NCI-H2196 treated with DMSO at 0.1 percent for 48 hours (cell line): Measurements from ENCODE around the gene CAV1.
"Not testable (repeated sequence)": the region's sequence is repeated elsewhere in the genome, so short reads cannot be mapped to it uniquely, and the experiment has no call there.

Source experiments
- DNase-seq: peaks from one replicate; lab custom pipeline; 2025; ENCODE audit not compliant: unreplicated experiment; lab: John Stamatoyannopoulos, UW

The CAV1 gene, protein sequence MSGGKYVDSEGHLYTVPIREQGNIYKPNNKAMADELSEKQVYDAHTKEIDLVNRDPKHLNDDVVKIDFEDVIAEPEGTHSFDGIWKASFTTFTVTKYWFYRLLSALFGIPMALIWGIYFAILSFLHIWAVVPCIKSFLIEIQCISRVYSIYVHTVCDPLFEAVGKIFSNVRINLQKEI

DNA sequence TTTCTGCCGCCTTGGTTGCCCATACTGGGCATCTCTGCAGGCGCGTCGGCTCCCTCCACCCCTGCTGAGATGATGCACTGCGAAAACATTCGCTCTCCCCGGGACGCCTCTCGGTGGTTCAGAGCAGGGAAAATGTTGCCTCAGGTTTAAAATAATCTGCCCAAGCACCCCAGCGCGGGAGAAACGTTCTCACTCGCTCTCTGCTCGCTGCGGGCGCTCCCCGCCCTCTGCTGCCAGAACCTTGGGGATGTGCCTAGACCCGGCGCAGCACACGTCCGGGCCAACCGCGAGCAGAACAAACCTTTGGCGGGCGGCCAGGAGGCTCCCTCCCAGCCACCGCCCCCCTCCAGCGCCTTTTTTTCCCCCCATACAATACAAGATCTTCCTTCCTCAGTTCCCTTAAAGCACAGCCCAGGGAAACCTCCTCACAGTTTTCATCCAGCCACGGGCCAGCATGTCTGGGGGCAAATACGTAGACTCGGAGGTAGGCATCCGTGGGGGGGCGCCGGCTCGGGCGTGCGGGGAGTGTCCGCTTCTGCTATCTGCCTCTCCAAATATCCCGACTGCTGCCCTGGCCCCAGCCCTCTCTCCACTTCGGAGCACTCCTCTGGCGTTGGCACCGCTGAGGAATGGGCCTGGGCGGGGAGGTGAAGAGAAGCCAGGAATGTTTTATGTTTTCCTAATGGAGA lies at the start of gene CAV1:
CAV1 (plus strand) TSS at position 428 of the 689 bp plus-strand sequence; CDS start at position 455, 27 bp downstream.
- no peak for DNase-seq

DNA sequence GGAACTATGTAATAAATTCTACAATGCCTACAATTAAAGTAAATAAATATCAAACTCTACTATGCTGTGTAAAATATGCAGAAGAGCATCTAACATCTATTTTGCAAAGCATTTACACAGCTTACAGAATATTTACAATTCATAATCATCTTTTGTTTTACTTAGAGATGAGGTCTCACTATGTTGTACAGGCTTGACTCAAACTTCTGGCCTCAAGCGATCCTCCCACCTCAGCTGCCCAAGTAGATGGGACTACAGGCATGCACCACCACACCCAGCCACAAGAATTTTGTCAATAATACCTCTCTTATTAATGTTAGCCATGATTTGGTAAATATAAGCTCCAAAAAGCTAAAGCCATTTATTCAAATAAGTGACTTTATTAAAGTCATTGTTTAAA lies 47.2 kb upstream of the CAV1 start:
- DNase-seq, result no peak

DNA sequence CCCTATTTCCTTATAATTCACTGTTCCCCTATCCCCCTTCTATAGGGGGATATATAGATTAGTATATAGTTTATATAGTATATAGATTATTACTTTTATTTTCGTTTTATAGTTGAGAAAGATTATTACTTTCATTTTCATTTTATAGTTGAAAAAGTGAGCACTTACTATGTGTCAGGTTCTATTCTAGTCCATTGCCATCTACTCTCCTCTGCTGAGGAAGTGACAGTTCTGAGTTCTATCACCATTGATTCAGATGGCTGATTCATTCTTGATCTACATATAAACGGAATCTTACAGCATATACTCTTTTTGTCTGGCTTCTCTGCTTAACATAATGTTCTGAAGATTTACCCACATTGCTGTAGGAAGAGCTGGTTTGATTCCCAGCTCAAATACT lies 46.0 kb upstream of the CAV1 start:
- DNase-seq, result no peak

DNA sequence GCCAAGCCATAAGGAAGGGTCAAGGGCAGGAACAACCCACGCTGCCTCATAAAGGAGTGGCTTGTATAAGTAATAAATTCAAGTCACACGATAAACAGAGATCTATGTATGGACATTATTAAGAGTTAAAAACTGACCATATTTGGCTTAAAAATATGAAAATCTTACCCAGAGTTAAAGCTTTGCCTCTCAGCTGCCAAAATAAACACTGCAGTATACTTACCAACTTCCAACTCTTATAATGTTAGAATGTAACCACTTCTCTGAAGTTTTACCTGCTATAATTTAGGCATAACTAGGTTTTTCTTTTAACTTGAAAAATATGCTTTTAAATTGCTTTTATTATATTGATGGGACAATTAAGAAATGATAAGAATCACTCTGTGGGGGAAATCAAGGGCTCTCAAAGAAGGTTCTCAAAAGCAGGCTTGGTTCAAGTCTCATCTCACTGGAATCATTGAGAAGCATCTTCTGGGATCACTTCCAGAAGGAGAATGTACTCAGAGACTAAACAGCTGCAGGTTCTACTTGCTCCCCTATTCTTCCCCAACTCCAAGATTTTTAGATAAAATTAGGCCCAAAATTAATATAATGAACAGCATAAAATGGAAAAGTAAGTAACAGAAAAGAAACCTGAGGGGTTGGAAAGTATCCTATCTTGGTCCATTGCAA lies 41.4 kb upstream of the CAV1 start:
- no peak for DNase-seq

DNA sequence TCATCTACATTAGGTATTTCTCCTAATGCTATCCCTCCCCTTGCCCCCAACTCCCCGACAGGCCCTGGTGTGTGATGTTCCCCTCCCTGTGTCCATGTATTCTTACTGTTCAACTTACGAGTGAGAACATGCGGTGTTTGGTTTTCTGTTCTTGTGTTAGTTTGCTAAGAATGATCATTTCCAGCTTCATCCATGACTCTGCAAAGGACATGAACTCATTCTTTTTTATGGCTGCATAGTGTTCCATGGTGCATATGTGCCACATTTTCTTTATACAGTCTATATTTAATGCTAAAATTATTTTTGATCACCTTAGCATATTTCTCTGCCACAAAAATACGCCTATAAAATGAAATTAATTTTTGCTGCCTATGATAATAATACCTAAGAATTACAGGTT lies 40.4 kb upstream of the CAV1 start:
- not testable (repeated sequence) for DNase-seq

DNA sequence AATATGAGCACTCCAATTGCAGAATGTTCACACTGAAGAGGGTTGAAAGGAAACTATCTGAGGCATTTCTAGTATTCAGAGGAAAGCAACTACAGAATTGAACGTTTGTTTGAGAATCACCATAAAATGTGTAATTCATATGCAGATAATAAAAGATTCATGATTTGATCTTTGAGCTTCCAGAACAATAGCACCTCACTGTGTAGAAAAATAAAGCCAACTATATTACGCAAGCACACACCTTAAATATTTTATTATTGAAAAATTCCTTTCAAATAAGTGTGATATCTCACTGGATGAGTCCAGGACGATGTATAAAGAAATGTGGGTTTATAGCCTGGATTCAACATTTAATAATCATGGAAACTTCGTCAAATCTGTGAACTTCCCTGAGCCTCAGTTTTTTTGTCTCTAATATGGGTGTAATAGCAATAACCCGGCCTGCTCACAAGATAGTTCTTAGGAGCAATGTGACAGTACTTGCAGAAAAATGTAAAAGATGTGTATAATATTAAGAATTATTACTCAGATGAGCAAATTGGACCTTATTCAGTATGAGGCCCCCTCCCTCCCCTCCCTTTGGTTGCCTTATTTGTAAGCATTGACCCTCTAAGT lies 36.8 kb upstream of the CAV1 start:
- no peak for DNase-seq

DNA sequence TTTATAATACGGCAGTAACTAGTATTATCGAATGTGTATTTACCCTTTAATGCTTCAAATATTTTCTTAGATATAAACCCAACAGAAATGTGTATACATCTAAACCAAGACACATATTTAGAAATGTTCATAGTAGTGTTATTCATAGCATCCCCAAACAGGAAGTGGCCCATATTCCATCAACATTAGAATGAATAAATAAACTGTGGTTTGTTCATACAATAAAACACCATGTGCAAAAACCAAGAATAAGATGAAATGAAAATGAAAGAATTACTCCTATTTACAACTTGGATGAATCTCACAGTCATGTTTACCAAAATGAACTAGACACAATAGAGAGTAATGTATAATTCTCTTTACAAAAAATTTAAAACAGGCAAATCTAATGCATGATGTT lies 34.5 kb upstream of the CAV1 start:
- no peak for DNase-seq

DNA sequence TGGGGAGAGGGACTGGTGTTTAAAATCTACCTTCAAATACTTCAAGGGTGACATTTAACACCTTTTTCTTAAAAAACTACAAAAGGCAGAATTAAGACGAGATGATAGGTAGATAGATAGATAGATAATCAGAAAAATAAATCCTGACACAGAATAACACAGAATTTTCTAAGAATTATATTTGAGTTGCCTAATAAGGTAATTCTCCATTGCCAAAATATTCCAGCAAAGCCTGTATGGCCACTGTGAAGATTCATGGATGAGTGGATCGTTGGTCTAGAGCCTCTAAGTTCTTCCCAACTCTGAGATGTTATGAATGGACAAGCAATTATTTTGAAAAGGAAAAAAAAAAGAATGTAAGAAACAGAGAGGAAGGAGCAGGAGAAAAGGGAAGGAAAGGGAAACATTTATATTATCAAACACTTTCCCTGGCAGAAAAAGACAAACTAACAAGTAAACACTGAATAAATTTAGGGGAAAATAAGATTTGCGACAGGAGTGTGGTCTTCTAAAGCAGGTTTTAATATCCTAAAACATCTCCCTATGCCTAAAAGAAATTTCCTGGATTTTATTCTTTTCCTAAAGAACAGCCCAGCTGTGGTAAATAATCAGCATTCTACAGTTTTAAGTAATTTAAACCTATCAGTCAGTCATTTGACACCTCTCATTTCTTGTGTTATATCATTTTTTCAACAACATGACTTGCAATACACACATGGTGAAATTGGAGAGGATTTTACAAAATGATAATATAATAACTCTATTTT lies 32.8 kb upstream of the CAV1 start:
- DNase-seq, result no peak

DNA sequence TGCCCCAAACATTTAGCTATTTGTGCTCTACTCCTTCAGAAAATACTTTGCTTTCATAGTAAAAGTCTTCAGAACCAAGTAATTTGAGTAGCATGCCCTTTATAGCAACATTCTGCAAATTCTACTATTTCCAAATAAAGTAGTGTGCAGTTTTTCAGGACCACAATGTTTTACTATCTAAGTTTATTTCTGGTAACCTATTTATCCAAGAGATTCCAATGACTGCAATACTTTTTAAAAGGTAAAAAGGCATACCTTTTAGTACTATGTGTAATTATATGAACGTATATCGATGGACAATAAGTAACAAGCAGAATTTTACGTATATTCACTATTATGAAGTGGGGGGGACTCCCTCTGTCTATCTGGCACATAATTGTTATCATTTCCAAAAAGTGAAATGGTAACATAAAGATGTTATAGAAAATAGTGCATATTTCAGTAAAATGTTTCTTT lies 32.2 kb upstream of the CAV1 start:
- DNase-seq, result no peak

DNA sequence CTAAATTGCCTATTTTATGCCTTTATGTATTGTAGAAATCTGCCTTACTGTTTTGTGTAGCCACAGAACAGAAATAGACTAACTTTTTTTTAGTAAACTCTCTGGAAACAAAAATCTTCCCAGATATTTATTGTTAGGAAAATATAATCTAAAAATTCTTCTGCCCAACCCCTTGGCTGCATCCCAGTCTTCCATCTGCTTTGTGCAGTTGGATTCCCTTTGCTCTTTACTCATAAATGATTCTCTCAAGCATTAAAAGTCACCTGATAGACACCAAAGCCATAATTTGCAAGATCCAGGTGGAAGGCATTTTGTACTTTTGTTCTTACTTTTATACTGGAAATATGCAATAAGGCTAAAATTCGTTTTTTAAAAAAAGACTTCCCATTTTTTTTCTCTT lies 31.4 kb upstream of the CAV1 start:
- DNase-seq, result no peak

DNA sequence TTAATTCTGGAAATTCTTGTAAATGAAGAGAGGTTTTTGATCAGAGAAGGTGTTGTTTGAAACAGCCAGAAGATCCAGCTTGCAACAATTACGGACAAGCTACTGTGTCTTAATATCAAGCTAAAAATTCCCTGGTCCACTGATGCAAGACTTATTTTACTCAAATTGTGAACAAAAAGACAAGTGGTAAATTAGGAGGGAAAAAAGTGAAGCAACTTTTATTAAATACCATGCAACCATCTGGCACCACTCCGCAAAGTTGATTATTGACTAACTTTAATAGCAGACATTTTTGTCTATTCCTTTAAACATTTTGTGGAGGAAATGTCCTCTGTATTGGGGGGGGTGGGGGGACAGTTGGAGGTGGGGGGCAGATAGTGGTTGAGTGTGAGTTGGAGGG lies 30.4 kb upstream of the CAV1 start:
- DNase-seq, result no peak

DNA sequence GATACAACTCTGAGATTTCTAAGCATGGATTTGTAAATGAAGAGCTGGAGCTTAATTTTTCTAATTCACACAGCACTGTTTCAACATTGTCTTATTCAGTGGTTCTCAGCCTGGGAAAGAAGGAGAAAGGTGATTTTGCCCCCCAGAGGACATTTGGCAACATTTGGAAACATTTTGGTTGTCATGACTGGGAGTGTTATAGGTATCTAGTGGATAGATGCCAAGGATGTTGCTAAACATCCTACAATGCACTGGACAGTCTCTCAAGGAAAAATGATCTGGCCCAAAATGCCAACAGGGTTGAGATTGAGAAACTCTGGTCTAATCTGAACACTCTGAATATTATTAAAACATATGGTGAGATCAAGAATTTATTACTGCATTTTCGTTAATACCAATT lies 29.1 kb upstream of the CAV1 start:
- no peak for DNase-seq

DNA sequence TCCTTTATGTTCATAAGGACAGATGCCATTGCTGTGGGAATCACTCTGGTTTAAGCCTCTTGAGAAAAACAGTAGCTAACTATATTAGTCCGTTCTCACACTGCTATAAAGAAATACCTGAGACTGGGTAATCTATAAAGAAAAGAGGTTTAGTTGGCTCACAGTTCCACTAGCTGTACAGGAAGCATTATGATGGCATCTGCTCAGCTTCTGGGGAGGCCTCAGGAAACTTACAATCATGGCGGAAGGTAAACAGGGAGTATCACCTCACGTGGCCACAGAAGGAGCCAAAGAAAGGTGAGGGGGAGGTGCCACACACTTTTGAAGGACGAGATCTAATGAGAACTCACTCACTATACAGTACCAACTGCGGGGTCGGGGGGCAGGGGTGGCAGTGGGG lies 28.2 kb upstream of the CAV1 start:
- no peak for DNase-seq

DNA sequence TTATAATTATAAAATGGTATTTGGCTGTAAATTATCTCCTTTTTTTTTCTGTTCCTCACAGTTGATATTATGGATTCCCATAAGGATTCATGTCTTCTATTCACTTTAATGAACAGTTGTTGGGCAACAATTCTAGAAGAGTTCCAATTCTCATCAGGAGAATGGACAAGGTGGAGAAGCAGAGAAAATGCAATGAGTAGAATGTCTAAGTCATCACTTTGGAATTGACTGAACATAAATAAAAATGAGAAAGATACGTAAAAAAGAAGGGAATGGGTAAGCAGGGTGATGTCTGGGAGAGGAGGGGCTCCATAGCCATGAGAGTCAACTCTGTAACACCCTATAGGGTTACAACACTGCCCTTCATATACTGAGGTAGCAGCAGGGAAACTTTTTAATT lies 27.1 kb upstream of the CAV1 start:
- no peak for DNase-seq

DNA sequence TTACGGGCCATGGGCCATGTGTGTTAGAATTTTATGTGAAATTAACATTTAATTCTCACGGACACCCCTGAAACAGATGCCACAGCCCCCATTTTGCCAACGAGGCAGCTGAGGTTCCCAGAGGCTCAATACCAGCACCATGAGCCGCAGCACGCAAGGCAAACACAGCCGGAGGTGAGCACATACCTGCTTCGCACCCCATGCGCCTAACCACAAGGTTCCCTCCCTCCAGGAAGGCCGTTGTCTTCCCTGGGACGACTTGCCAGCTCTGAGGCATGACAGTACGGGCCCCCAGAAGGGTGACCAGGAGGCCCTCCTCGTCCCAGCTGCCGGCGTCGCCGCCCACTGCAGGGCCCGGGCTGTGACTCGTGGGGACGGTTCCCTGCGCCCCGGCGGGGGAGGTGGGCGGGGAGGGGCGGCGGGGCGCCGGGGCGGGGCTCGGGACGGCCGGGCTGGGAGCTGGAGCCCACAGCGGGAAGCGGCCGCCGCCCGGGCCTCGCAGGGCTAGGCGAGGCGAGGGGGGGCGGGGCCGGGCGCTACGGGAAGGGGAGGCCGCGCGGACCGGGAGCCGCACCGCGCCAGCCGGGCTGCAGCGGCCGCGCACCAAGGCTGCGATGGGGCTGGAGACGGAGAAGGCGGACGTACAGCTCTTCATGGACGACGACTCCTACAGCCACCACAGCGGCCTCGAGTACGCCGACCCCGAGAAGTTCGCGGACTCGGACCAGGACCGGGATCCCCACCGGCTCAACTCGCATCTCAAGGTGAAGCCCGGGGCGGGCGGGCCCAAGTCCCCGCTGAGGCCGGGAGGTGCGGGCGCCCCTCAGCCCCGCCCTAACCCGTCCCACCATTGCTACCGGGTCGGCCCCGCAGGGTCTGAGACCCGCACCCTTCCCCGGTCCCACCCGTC lies 25.4 kb upstream of the CAV1 start, which contains the start of gene CAV2:
CAV2 (plus strand) TSS at position 571 of the 910 bp plus-strand sequence; CDS start at position 615, 44 bp downstream.
- no peak for DNase-seq

DNA sequence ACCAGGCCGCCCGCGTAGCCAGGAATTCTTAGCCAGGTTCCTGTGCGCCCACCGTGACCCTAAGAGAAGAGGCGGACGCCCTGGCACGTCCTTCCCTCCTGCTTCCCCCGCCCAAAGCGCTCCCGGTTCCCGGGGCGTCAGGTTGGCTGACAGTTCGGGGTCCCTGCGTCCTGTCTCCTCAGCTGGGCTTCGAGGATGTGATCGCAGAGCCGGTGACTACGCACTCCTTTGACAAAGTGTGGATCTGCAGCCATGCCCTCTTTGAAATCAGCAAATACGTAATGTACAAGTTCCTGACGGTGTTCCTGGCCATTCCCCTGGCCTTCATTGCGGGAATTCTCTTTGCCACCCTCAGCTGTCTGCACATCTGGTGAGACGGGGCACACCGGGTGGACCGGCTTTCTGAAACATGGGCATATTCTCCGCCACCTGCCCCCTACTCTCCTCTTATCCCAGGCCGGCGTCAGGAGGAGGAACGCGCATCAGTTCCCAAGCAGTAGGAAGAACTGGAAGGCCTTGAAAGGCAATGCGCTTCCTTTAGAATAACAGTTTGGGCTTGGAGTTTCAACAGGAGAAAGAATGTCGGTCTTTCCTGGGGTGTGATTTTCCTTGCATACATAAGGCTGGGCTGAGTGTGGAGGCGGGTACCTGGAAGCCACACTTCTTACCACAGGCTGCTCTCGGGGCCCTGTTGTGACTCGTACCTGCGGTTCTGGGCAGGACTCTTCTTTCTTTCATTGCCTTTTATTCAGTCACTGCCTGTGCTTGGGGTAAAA lies 24.6 kb upstream of the CAV1 start:
- no peak for DNase-seq

DNA sequence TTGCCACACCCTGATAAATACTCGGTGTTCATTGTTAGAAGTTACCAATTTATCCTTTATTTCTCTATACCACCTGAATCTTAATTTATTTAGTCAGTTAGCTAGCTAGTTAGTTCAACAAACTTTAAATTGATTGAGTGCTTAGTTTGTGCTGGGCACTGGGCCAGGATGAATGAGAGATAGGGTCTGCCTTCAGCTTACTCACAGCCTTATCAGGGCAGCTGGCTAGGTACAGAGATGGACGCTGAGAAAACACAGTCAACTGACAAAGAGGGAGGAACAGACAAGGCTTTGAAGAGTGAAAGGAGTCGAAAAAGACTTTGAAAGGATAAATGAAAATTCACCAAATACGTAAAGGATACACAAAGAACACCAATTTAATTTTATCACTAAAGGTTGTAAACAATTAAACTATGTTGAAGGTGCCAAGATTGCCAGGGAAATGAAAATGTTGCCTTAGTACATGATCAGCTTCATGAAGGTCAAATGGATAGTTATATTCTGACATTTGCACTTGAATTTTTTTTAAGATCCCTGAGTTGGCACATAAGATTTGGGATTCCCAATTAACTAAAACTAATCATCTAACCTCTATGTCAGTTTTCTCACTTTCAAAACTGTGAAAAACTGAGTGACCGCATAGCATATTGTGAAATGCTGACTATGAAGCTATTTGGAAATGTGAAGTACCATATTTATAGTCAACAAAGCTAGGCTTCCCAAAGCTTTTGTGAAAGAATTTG lies 23.2 kb upstream of the CAV1 start:
- DNase-seq, result no peak

DNA sequence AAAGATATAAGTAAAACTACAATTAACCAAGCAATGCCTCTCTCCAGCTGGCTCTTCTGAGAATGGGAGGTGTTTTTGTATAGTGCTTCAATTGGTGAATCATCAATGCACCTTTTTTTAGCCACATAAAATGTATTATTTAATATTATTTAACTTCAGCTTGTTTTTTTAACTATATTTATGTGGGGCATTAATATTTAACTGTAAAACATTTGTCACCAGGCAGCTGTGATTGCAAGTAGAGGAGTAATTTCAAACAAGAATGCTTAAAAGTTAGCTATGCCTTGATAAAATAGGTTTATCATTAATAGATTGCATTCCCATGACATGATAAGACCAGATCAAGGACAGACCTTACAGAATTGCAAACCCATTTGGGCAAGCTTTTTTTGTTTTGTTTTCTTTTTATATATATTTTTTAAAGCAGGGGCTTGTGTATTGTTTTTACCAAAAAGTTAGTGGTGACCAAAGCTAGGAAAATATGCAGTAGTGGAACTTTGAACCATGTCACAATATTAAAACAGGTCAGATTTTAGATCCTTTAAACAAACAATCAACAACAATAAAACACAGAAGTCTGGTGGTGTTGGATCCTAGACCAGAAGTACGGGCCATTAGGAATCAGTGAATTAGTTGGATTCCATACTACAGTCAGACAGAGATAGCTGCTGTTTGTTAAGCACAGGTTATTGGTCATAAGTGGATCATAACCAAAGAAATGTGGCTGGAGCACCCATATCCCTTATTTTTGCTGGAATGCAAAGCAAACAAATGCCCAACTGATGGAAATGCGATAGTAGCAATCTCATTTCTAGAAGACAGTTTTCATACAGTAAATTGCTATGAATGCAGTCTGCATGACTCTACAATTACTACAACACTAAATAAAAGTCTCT lies 22.4 kb upstream of the CAV1 start:
- DNase-seq, result no peak
